Hepatocyte (in vitro differentiated cells): ENCODE results near the gene SH3GL3. TPM values are rescaled to one million over a fixed set of nuclear protein-coding genes. Genes with fewer than 3 reads are reported as not detected.

ENCODE experiments used
- DNase-seq: peaks from one replicate; pipeline ENCODE4 v3.0.0-alpha.2; 2016; ENCODE audit warnings: low spot score
- H2AFZ ChIP-seq: fragments of 200-600 bp; sonication (generic); 2 replicates; pipeline ENCODE4 v1.6.0; 2016; ENCODE audit warnings: antibody characterized with exemption, mild to moderate bottlenecking
- H3K27ac ChIP-seq: fragments of 200-600 bp; sonication (generic); 2 replicates; pipeline ENCODE4 v1.5.1; 2016; ENCODE audit warnings: mild to moderate bottlenecking
- H3K27me3 ChIP-seq: fragments of 200-600 bp; sonication (generic); 2 replicates; pipeline ENCODE4 v1.6.1; 2016
- H3K36me3 ChIP-seq: fragments of 200-600 bp; sonication (generic); replicated peaks from 2 replicates; pipeline ENCODE4 v1.5.1; 2016; ENCODE audit warnings: low read depth; ENCODE audit not compliant: insufficient read depth
- H3K4me1 ChIP-seq: fragments of 200-600 bp; sonication (generic); 2 replicates; pipeline ENCODE4 v1.5.1; 2016; ENCODE audit warnings: mild to moderate bottlenecking, moderate library complexity; ENCODE audit not compliant: insufficient read depth
- H3K4me2 ChIP-seq: fragments of 200-600 bp; sonication (generic); 2 replicates; pipeline ENCODE4 v1.6.0; 2016
- H3K4me3 ChIP-seq: fragments of 200-600 bp; sonication (generic); 2 replicates; pipeline ENCODE4 v1.5.1; 2016; ENCODE audit warnings: mild to moderate bottlenecking
- H3K79me2 ChIP-seq: fragments of 200-600 bp; sonication (generic); 2 replicates; pipeline ENCODE4 v1.6.0; 2017; ENCODE audit warnings: mild to moderate bottlenecking
- H3K9me2 ChIP-seq: fragments of 200-600 bp; sonication (generic); replicated peaks from 2 replicates; pipeline ENCODE4 v1.6.0; 2017; ENCODE audit warnings: mild to moderate bottlenecking; ENCODE audit not compliant: insufficient read depth
- H3K9me3 ChIP-seq: fragments of 200-600 bp; sonication (generic); 2 replicates; pipeline ENCODE4 v1.5.1; 2016; ENCODE audit warnings: low read depth, mild to moderate bottlenecking
- H4K20me1 ChIP-seq: fragments of 200-600 bp; sonication (generic); 2 replicates; pipeline ENCODE4 v1.6.0; 2016; ENCODE audit warnings: mild to moderate bottlenecking; ENCODE audit not compliant: insufficient read depth, poor library complexity, severe bottlenecking
- EZH2 ChIP-seq: fragments of 200-600 bp; sonication (generic); IDR thresholded peaks from 2 replicates; pipeline ENCODE4 v1.6.1; 2016; ENCODE audit warnings: antibody characterized with exemption, mild to moderate bottlenecking, borderline replicate concordance
- EZH2phosphoT487 ChIP-seq: fragments of 200-600 bp; sonication (generic); IDR thresholded peaks from one replicate; pipeline ENCODE4 v1.6.1; 2018; ENCODE audit warnings: antibody characterized with exemption, mild to moderate bottlenecking, low read depth, moderate library complexity; ENCODE audit not compliant: unreplicated experiment, severe bottlenecking
- WGBS: methylation state at CpG from one replicate; pipeline ENCODE4 v1.1.6; 2016; ENCODE audit warnings: low lambda C conversion rate; ENCODE audit errors: missing lambda C conversion rate; 5-methylcytosine and 5-hydroxymethylcytosine counted together
- polyA plus RNA-seq: library from polyadenylated mRNA; unstranded; fragments of >200 nt; fragmentation: Nextera tagmentation; extraction: Ambion mirVana; gene quantifications from 2 replicates; pipeline ENCODE4 v1.2.1, GENCODE V29; 2016
- total RNA-seq: library from RNA; depleted of rRNA; stranded (reverse); fragments of >200 nt; gene quantifications from 2 replicates; pipeline ENCODE4 v1.2.3, GENCODE V29; 2014
- TF ChIP-seq, protein P1 (sequence below): fragments of 200-600 bp; sonication (generic); IDR thresholded peaks from 2 replicates; pipeline ENCODE4 v1.5.1; 2016; ENCODE audit warnings: antibody characterized with exemption, mild to moderate bottlenecking; ENCODE audit not compliant: poor library complexity

Gene SH3GL3
- total and polyA plus RNA-seq, 2 experiments from 2014 or later, result 11.1 to 13.9 TPM

DNA sequence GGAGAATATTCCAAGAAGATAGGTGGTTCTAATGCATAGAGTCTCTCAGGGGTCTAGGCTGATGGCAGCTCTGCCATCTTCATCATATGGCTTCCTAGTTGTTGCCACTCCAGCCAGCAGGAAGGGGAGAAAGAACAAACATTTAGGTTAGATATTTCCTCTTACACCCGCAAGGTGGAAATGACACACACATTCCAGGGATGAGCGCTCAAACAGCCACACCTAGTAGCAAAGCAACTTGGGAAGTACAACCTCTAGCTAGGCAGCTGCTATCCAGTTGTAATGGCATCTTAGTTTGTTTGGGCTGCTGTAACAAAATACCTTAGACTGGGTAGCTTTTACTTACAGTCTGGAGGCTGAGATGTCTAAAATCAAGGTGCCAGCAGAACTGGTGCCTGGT is 154.9 kb downstream of the SH3GL3 start:
- Histone ChIP-seq H3K4me3 (no peak overlapping the region), H3K9me3 (no peaks in the 10 kb centered on the region), H3K4me2 (no peak overlapping the region), H3K27me3 (no peaks in the 10 kb centered on the region), H3K27ac (no peak overlapping the region), H4K20me1 (no peaks in the 10 kb centered on the region), H2AFZ (no peak overlapping the region), H3K9me2 (no peaks in the 10 kb centered on the region), H3K36me3 (no peaks in the 10 kb centered on the region), H3K79me2 (no peaks in the 10 kb centered on the region), H3K4me1 (no peaks in the 10 kb centered on the region)
- DNase-seq, result no peak
- 95% methylated on average over 2 of the region's 2 CpGs for WGBS
- TF ChIP-seq EZH2phosphoT487 (no peak), EZH2 (no peak)
- TF ChIP-seq, protein P1, sequence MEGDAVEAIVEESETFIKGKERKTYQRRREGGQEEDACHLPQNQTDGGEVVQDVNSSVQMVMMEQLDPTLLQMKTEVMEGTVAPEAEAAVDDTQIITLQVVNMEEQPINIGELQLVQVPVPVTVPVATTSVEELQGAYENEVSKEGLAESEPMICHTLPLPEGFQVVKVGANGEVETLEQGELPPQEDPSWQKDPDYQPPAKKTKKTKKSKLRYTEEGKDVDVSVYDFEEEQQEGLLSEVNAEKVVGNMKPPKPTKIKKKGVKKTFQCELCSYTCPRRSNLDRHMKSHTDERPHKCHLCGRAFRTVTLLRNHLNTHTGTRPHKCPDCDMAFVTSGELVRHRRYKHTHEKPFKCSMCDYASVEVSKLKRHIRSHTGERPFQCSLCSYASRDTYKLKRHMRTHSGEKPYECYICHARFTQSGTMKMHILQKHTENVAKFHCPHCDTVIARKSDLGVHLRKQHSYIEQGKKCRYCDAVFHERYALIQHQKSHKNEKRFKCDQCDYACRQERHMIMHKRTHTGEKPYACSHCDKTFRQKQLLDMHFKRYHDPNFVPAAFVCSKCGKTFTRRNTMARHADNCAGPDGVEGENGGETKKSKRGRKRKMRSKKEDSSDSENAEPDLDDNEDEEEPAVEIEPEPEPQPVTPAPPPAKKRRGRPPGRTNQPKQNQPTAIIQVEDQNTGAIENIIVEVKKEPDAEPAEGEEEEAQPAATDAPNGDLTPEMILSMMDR, result no peak

DNA sequence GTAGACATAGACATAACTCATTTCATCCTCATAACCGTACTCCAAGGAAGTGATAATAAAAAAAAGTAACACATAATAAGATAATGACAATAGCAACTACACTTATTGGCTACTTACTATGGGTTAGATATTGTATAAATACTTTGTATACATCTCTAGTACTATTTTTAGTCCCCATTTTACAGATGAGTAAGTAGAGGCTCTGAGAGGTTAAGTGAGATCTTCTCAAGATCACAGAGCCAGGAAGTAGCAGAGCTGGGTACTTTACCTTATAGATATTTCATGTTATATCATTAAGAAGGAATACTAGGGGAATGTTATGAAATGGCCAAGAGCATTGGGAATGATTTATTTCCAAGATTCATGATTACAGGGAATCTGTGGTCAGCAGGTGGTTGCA is 157.4 kb downstream of the SH3GL3 start:
- Histone ChIP-seq H3K9me3 (no peaks in the 10 kb centered on the region), H3K4me2 (no peak overlapping the region), H3K27ac (no peak overlapping the region), H3K4me3 (no peak overlapping the region), H3K79me2 (no peaks in the 10 kb centered on the region), H3K27me3 (no peaks in the 10 kb centered on the region), H3K4me1 (no peaks in the 10 kb centered on the region), H2AFZ (no peak overlapping the region), H3K9me2 (no peaks in the 10 kb centered on the region), H4K20me1 (no peaks in the 10 kb centered on the region), H3K36me3 (no peaks in the 10 kb centered on the region)
- WGBS, result 80% methylated on average over 1 of the region's 1 CpG
- TF ChIP-seq, protein P1, result no peak
- TF ChIP-seq EZH2, result no peak
- no peak for TF ChIP-seq EZH2phosphoT487
- DNase-seq, result no peak

DNA sequence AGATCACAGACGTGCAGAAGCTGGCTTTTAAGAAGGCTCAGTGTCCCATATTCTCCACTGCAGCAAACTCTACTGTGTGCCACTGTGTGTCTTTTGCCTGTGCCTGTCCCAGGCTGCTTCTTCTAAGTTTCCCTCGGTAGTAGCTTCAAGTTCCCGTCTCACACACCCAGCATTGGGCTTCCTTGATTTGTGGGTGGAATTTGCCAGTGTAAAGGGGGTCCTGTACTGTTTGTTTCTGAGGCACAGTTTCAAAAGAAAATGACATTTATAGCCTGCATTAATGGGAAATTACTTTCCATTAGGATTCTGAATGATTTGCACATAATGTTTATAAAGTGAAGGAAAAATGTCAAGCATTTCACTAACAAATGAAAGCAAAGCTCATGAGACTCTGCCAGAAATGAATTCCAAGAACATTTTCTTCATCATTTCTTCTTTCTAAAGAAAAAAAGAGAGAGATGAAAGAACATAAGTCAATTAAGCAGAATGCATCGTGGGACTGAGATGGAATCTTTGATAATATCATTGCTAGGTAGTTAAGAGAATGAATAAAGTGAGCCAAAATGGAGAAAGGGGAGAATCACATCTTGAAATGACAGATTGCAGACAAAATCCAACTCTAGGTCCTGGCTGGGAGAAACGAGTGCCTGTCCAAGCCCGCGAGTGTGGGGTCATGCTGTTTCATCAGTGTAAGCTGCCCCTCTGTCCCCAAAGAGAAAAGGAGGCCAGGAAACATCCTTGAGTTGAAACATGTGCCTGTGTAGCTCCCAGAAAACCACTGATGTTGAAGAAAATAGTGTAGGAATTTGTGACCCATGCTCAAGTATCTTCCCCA is 158.2 kb downstream of the SH3GL3 start:
- Histone ChIP-seq H3K36me3 (no peaks in the 10 kb centered on the region), H3K79me2 (no peaks in the 10 kb centered on the region), H2AFZ (no peak overlapping the region), H3K4me2 (no peak overlapping the region), H3K27ac (no peak overlapping the region), H3K27me3 (no peaks in the 10 kb centered on the region), H3K9me3 (no peaks in the 10 kb centered on the region), H4K20me1 (no peaks in the 10 kb centered on the region), H3K4me3 (no peak overlapping the region), H3K4me1 (no peaks in the 10 kb centered on the region), H3K9me2 (no peaks in the 10 kb centered on the region)
- DNase-seq, result no peak
- TF ChIP-seq EZH2phosphoT487 (no peak), EZH2 (no peak)
- TF ChIP-seq, protein P1, result no peak
- 56% methylated on average over 7 of the region's 7 CpGs for WGBS
